Neural progenitor cell (in vitro differentiated cells): ENCODE data around the gene TAMALIN.

Source experiments
- EZH2 ChIP-seq: fragments of 200-600 bp; sonication (generic); IDR thresholded peaks from 2 replicates; pipeline ENCODE4 v1.6.1; 2017; ENCODE audit warnings: antibody characterized with exemption, mild to moderate bottlenecking, moderate library complexity
- TF ChIP-seq, protein P1 (sequence below): fragments of 200-600 bp; sonication (generic); IDR thresholded peaks from 2 replicates; pipeline ENCODE4 v1.5.1; 2017; ENCODE audit warnings: antibody characterized with exemption, mild to moderate bottlenecking

DNA sequence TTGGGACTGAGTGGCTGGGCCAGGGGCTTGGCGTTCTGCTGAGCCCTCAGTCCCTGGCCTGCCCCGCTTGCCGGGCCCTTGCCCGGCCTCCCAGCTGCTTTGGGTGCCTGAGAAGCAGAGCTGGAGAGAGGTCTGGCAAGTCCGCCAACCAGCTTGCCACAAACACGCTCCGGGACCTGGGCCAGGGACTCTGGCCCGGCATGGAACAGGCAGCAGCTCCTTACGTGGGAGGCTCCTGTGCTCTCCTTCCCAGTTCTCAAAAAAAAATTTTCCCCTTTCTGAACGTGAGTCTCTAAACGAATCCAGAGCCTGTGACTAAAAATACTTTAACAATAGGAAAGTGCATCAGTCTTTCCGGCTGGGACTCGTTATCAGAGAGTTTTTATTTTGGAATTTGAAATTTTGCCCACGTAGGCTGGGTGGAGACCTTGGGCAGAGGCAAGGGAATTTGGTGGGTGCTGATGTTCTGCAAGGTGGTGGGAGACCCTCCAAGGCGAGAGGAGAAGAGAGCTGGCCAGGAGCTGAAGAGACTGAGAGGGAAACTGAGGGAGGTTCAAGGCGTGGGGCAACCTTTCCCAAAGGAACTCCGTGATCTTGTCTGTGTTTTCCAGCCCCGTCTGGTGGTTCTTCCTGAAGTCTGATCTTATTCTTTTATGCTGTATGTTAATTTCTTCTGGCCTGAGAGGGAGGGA, 37.7 kb downstream of the TAMALIN start:
- TF ChIP-seq, protein P1, sequence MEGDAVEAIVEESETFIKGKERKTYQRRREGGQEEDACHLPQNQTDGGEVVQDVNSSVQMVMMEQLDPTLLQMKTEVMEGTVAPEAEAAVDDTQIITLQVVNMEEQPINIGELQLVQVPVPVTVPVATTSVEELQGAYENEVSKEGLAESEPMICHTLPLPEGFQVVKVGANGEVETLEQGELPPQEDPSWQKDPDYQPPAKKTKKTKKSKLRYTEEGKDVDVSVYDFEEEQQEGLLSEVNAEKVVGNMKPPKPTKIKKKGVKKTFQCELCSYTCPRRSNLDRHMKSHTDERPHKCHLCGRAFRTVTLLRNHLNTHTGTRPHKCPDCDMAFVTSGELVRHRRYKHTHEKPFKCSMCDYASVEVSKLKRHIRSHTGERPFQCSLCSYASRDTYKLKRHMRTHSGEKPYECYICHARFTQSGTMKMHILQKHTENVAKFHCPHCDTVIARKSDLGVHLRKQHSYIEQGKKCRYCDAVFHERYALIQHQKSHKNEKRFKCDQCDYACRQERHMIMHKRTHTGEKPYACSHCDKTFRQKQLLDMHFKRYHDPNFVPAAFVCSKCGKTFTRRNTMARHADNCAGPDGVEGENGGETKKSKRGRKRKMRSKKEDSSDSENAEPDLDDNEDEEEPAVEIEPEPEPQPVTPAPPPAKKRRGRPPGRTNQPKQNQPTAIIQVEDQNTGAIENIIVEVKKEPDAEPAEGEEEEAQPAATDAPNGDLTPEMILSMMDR = no peak
- no peak for TF ChIP-seq EZH2
